ENCODE measurements around the gene SLC46A2. TPM values are rescaled to one million over a fixed set of nuclear protein-coding genes. Genes with fewer than 3 reads are reported as not detected.

Gene SLC46A2
- total RNA-seq, 1 donor from 2014 or later = 13.7 TPM

DNA sequence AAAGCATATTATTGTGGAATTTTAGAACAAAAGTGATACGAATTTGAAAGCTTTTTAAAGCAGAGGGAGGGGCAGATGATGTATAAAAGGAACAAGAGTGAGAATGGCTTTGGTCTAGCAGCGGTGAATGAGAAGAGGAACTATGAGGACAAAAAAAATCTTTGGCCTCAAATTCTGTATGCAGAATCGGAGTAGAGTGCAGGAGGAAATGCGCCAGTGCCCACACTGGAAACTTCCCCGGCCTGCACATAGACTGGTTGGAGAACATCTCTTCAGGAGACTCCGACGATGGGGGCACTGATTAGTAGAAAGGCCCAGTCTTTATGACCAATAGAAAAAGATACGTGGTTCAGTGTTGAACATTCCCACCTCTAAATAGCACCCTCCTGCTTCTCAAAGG, 51.3 kb downstream of the SLC46A2 start:
- DNase-seq = no peak
- Histone ChIP-seq H3K36me3 (peaks cover 55% of the 10 kb centered on the region), H3K27ac (no peak overlapping the region), H3K9me3 (no peaks in the 10 kb centered on the region), H3K4me1 (peaks cover 11% of the 10 kb centered on the region), H3K4me3 (no peak overlapping the region), H3K27me3 (ENCODE audit: low read depth) (no peaks in the 10 kb centered on the region)
- intact Hi-C loops (cut with DNase I) = loop anchor here (10.0 kb wide), 1 partner anchor 85 kb away; the partner anchor contains the start of gene SNX30
- ATAC-seq = peak in 1 of 2 donors; percentile 25
- TF ChIP-seq, protein P1, sequence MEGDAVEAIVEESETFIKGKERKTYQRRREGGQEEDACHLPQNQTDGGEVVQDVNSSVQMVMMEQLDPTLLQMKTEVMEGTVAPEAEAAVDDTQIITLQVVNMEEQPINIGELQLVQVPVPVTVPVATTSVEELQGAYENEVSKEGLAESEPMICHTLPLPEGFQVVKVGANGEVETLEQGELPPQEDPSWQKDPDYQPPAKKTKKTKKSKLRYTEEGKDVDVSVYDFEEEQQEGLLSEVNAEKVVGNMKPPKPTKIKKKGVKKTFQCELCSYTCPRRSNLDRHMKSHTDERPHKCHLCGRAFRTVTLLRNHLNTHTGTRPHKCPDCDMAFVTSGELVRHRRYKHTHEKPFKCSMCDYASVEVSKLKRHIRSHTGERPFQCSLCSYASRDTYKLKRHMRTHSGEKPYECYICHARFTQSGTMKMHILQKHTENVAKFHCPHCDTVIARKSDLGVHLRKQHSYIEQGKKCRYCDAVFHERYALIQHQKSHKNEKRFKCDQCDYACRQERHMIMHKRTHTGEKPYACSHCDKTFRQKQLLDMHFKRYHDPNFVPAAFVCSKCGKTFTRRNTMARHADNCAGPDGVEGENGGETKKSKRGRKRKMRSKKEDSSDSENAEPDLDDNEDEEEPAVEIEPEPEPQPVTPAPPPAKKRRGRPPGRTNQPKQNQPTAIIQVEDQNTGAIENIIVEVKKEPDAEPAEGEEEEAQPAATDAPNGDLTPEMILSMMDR (IDR thresholded peaks at IDR 0.05) = no peak

DNA sequence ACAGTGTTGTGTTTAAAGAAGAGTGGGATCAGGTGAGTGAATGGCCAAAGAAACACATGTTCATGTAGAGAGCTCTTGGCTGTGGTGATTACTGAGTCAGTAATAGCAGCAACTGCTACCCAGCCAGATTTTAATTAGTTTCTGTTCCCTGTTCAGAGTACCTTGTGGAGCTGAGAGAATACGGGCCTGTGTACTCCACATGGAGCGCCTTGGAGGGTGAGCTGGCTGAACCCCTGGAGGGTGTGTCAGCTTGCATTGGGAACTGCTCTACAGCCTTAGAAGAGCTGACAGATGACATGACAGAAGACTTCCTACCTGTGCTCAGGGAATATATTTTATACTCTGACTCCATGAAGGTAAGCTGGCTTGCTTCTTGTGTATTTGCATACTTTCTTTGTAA, 52.3 kb downstream of the SLC46A2 start:
- H3K9me3 ChIP-seq = no peaks in the 10 kb centered on the region
- peaks cover 7% of the 10 kb centered on the region for H3K4me1 ChIP-seq
- no peaks in the 10 kb centered on the region for H3K27me3 ChIP-seq (ENCODE audit: low read depth)
- peaks cover 52% of the 10 kb centered on the region for H3K36me3 ChIP-seq
- DNase-seq = no peak
- intact Hi-C loops (cut with DNase I) = loop anchor here (10.0 kb wide), 1 partner anchor 84 kb away; the partner anchor contains the start of gene SNX30
- H3K27ac ChIP-seq = peak overlapping the region; percentile 15
- TF ChIP-seq, protein P1 (IDR thresholded peaks at IDR 0.05) = no peak
- H3K4me3 ChIP-seq = no peak overlapping the region
- peak in 1 of 2 donors; percentile 23 for ATAC-seq

DNA sequence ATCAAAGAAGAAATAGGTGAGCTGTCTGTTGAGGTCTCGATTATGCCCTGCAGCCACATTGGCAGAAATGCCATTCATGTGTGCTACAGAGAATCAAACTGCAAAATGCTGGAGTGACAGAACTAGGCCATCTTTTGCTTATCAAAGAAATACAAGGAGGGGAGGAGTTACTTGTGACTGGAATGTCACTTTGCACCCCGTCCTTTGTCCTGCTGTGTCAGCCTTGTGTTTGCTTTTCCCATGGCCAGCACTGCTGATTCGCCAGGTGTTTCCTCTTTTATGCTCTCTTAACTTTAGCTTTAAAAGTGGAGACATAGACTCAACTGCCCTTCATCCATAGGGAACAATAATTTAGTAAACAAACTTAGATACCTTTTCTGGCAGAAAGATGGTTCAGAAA, 54.3 kb downstream of the SLC46A2 start:
- H3K27ac ChIP-seq = no peak overlapping the region
- no peak for ATAC-seq
- intact Hi-C loops (cut with DNase I) = loop anchor here (10.0 kb wide), 1 partner anchor 82 kb away; the partner anchor contains the start of gene SNX30

DNA sequence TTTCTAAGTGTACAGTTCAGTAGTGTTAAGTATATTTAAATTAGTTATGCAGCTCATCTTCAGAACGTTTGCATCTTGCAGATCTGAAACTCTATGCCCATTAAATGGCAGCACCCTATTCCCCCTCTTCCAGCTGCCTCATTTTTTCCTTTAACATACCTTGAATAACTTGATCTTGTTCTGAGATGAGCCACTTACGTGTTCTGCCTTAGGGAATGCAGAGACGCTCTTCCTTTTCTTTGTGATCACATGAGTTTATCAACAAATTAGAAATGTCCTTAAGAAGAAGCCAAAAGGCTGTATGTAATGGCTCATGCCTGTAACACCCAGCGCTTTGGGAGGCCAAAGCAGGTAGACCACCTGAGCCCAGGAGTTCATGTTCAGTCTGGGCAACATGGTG, 57.6 kb downstream of the SLC46A2 start:
- H3K4me1 ChIP-seq = peaks cover 22% of the 10 kb centered on the region
- no peak overlapping the region for H3K27ac ChIP-seq
- no peaks in the 10 kb centered on the region for H3K9me3 ChIP-seq
- no peak for ATAC-seq
- no peak for DNase-seq
- no peaks in the 10 kb centered on the region for H3K27me3 ChIP-seq (ENCODE audit: low read depth)
- TF ChIP-seq, protein P1 (IDR thresholded peaks at IDR 0.05) = no peak
- H3K36me3 ChIP-seq = peaks cover 16% of the 10 kb centered on the region
- H3K4me3 ChIP-seq = no peak overlapping the region
- intact Hi-C loops (cut with DNase I) = loop anchor here (10.0 kb wide), 1 partner anchor 78 kb away; the partner anchor contains the start of gene SNX30

More for the DNA sequence above, 54.3 kb downstream of the SLC46A2 start:
- DNase-seq = no peak
- H3K9me3 ChIP-seq = no peaks in the 10 kb centered on the region
- TF ChIP-seq, protein P1 (IDR thresholded peaks at IDR 0.05) = no peak
- H3K36me3 ChIP-seq = peaks cover 47% of the 10 kb centered on the region
- no peaks in the 10 kb centered on the region for H3K27me3 ChIP-seq (ENCODE audit: low read depth)
- H3K4me3 ChIP-seq = no peak overlapping the region
- peaks cover 12% of the 10 kb centered on the region for H3K4me1 ChIP-seq

DNA sequence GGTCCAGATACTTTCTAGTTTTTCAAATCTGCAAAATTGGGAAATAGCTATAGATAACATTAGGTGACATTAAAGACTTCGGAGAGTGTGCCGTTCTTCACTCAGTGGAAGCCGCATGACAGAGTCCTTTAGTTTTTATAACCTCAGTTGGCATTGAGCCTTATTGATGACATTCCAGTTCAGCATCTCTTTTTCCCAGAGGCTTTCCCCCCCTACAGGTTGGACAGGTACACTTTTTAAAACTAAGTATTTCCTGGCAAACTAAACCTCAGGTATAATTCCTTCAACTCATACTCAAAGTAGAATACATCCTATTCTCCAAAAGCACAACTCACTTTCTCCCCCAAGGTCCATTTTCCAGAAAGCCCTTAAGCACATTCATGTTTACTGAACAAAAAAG, 58.7 kb downstream of the SLC46A2 start:
- H3K27ac ChIP-seq = peak overlapping the region; percentile 68

More for the DNA sequence above, 58.7 kb downstream of the SLC46A2 start:
- H3K27me3 ChIP-seq (ENCODE audit: low read depth) = no peaks in the 10 kb centered on the region
- no peak for DNase-seq
- no peak overlapping the region for H3K4me3 ChIP-seq
- no peaks in the 10 kb centered on the region for H3K9me3 ChIP-seq
- intact Hi-C loops (cut with DNase I) = loop anchor here (10.0 kb wide), 1 partner anchor 77 kb away; the partner anchor contains the start of gene SNX30
- peaks cover 11% of the 10 kb centered on the region for H3K36me3 ChIP-seq
- peaks cover 22% of the 10 kb centered on the region for H3K4me1 ChIP-seq
- ATAC-seq = peak in 1 of 2 donors; percentile 15
- TF ChIP-seq, protein P1 (IDR thresholded peaks at IDR 0.05) = no peak

Measured in lower lobe of right lung (tissue), 2 donors.